K562 (cell line): ENCODE measurements around the gene DNAJB13. TPM values are rescaled to one million over a fixed set of nuclear protein-coding genes. Genes with fewer than 3 reads are reported as not detected.

Source experiments
- ATAC-seq: fragments of 200-7000 bp; cut with Tn5 transposase; 3 replicates; pipeline ENCODE4 v1.9.1; 2020; ENCODE audit warnings: moderate library complexity
- BruUV-seq: library from RNA; stranded (reverse); fragments of 400-500 nt; replicated peaks from 2 replicates; lab custom pipeline; 2021; lab: Mats Ljungman, UMichigan
- CTCF ChIA-PET: fragments of 300-600 bp; formaldehyde crosslinking; extraction: SDS; loops from one replicate; lab custom pipeline; 2021; ENCODE audit warnings: low intra/inter-chr PET ratio; lab: Yijun Ruan, JAX
- POLR2A ChIA-PET: fragments of 300-600, 350-650 bp; sonication (Branson Sonifier 250); formaldehyde crosslinking; extraction: SDS; loops from one replicate; lab custom pipeline; 2021; ENCODE audit warnings: antibody characterized with exemption, inconsistent platforms; lab: Yijun Ruan, JAX
- DNase-seq, 4 experiments: peaks; one replicate each; pipeline versions ENCODE4 v3.0.0 to v3.0.0-alpha.2; 2011 to 2018; ENCODE audit warnings: low spot score in 3 of 4, mixed read lengths in 3 of 4; ENCODE audit errors: extremely low read depth in 1 of 4
- FAIRE-seq: peaks from 2 replicates; lab custom pipeline; 2011; peaks lifted over from hg19 to GRCh38; lab: Jason Lieb, UNC
- H2AFZ ChIP-seq: 2 replicates; pipeline ENCODE4 v1.6.0; 2011; ENCODE audit warnings: low read depth, low read length, control low read depth, inconsistent platforms
- H3K27ac ChIP-seq: fragments of 200-600 bp; 3 replicates; pipeline ENCODE4 v1.8.0; 2011; ENCODE audit warnings: low read depth, mild to moderate bottlenecking, control low read depth, inconsistent platforms, low read length, moderate library complexity, mixed read lengths; ENCODE audit errors: extremely low read depth
- H3K27me3 ChIP-seq, 2 experiments: fragments of 300-600 bp in 1 of 2; 2 replicates in 1 of 2; 3 replicates in 1 of 2; pipeline versions ENCODE4 v1.6.0 to v1.8.0; 2011; ENCODE audit warnings: inconsistent platforms in 2 of 2, low read length in 2 of 2, mild to moderate bottlenecking in 1 of 2, mixed read lengths in 1 of 2, moderate library complexity in 1 of 2; ENCODE audit not compliant: control insufficient read depth in 2 of 2, insufficient read depth in 2 of 2
- H3K36me3 ChIP-seq: fragments of 300-600 bp; 3 replicates; pipeline ENCODE4 v1.8.0; 2011; ENCODE audit warnings: mild to moderate bottlenecking, low read length, inconsistent platforms; ENCODE audit not compliant: control insufficient read depth, insufficient read depth
- H3K4me1 ChIP-seq, 2 experiments: fragments of 200-600 bp in 1 of 2; replicated peaks in 1 of 2; 2 replicates in 1 of 2; 3 replicates in 1 of 2; pipeline versions ENCODE4 v1.5.1 to v1.8.0; 2011; ENCODE audit warnings: inconsistent platforms in 2 of 2, low read length in 2 of 2, mild to moderate bottlenecking in 1 of 2, mixed read lengths in 1 of 2, moderate library complexity in 1 of 2; ENCODE audit not compliant: control insufficient read depth in 2 of 2, insufficient read depth in 2 of 2
- H3K4me2 ChIP-seq: 2 replicates; pipeline ENCODE4 v1.6.1; 2011; ENCODE audit warnings: low read length, control low read depth, inconsistent platforms, mixed read lengths; ENCODE audit not compliant: insufficient read depth
- H3K4me3 ChIP-seq: fragments of 200-600 bp; sonication (generic), shearing (Covaris generic); 2 replicates; pipeline ENCODE4 v1.5.1; 2016; ENCODE audit warnings: control low read depth, inconsistent platforms
- H3K79me2 ChIP-seq: fragments of 200-600 bp; 3 replicates; pipeline ENCODE4 v1.8.0; 2011; ENCODE audit warnings: low read length, inconsistent platforms; ENCODE audit not compliant: control insufficient read depth, insufficient read depth
- H3K9ac ChIP-seq, 2 experiments: 2 replicates each; pipeline versions ENCODE4 v1.6.0 to v1.6.1; 2011; ENCODE audit warnings: low read depth in 2 of 2, low read length in 2 of 2, control low read depth in 1 of 2, inconsistent platforms in 1 of 2, mild to moderate bottlenecking in 1 of 2, mixed read lengths in 1 of 2; ENCODE audit not compliant: insufficient read depth in 1 of 2
- H3K9me1 ChIP-seq: one replicate; pipeline ENCODE4 v1.6.0; 2011; ENCODE audit warnings: inconsistent platforms, mild to moderate bottlenecking, low read length, moderate library complexity; ENCODE audit not compliant: control insufficient read depth, insufficient read depth
- H3K9me3 ChIP-seq: replicated peaks from 2 replicates; pipeline ENCODE4 v1.5.1; 2011; ENCODE audit warnings: low read depth, low read length, inconsistent platforms; ENCODE audit not compliant: control insufficient read depth, insufficient read depth
- H4K20me1 ChIP-seq: replicated peaks from 2 replicates; pipeline ENCODE4 v1.6.1; 2011; ENCODE audit warnings: low read length, inconsistent platforms, mixed read lengths; ENCODE audit not compliant: control insufficient read depth, insufficient read depth
- CC2D1A ChIP-seq: fragments of 450-650 bp; IDR thresholded peaks from 2 replicates; pipeline ENCODE4 v1.6.1; 2017; ENCODE audit warnings: mild to moderate bottlenecking
- DEAF1 ChIP-seq: fragments of 450-650 bp; formaldehyde crosslinking; IDR thresholded peaks from 2 replicates; pipeline ENCODE4 v1.4.0; 2020; ENCODE audit warnings: mild to moderate bottlenecking, moderate library complexity
- FUS ChIP-seq: fragments of 200-400 bp; formaldehyde crosslinking; optimal IDR thresholded peaks from 2 replicates; pipeline ENCODE3; 2017; ENCODE audit warnings: low read depth, low read length
- GABPB2 ChIP-seq: fragments of 250-450 bp; sonication (Bioruptor Pico); conservative IDR thresholded peaks from 2 replicates; pipeline ENCODE4 v1.5.1; 2021; ENCODE audit warnings: mild to moderate bottlenecking
- MAFF ChIP-seq: IDR thresholded peaks from 2 replicates; pipeline ENCODE4 v1.6.1; 2012; ENCODE audit warnings: low read length, improper control_type of control experiment
- NCOA2 ChIP-seq, 2 experiments: fragments of 450-650 bp; IDR thresholded peaks; 2 replicates each; pipeline ENCODE4 v1.6.1; 2018; ENCODE audit warnings: mild to moderate bottlenecking in 2 of 2, moderate library complexity in 1 of 2; ENCODE audit not compliant: partially characterized antibody in 2 of 2
- SNIP1 ChIP-seq: fragments of 450-650 bp; IDR thresholded peaks from 2 replicates; pipeline ENCODE4 v1.7.1; 2017; ENCODE audit warnings: low read depth, mild to moderate bottlenecking
- ZFP30 ChIP-seq: fragments of 250-450 bp; sonication (Bioruptor Pico); IDR thresholded peaks from 2 replicates; pipeline ENCODE4 v1.8.0; 2022; ENCODE audit warnings: moderate library complexity, mild to moderate bottlenecking, inconsistent platforms, borderline replicate concordance
- ZNF133 ChIP-seq: fragments of 250-450 bp; sonication (Bioruptor Pico); IDR thresholded peaks from 2 replicates; pipeline ENCODE4 v1.4.0; 2020; ENCODE audit warnings: mild to moderate bottlenecking
- WGBS: fragments of 100-300 bp; shearing (Covaris generic); methylation state at CpG from one replicate; pipeline ENCODE4 v1.1.6; 2016; ENCODE audit warnings: low coverage, mixed read lengths; ENCODE audit not compliant: insufficient coverage; ENCODE audit errors: missing lambda C conversion rate; 5-methylcytosine and 5-hydroxymethylcytosine counted together
- in situ Hi-C: fragments of 300-500 bp; cut with MboI; formaldehyde crosslinking; loops from 4 replicates; pipeline ENCODE4 v1.15.0; 2018; ENCODE audit warnings: inconsistent platforms, mixed read lengths
- intact Hi-C: fragments of 100-400 bp; cut with micrococcal nuclease; formaldehyde crosslinking; loops from 2 replicates; pipeline ENCODE4 v1.14.2; 2022
- polyA plus RNA-seq, 8 experiments: library from polyadenylated mRNA; depleted of rRNA in 4 of 8; stranded (reverse) in 5 of 8; unstranded in 3 of 8; fragments of >200 nt; fragmentation: Nextera tagmentation in 2 of 8; fragmentation: Illumina TruSeq in 1 of 8; extraction: Ambion mirVana in 2 of 8; extraction: Trizol in 1 of 8; gene quantifications; 2 replicates each; pipeline versions ENCODE4 v1.2.1 to v1.2.3, GENCODE V29; 2011 to 2014; ENCODE audit warnings: inconsistent platforms in 1 of 8, missing spikeins in 1 of 8
- total RNA-seq, 7 experiments: library from RNA; depleted of rRNA in 6 of 7; stranded (reverse); fragments of >200 nt in 6 of 7; fragmentation: Illumina TruSeq in 2 of 7; extraction: Trizol in 2 of 7; gene quantifications; 2 replicates each; pipeline versions ENCODE4 v1.2.1 to v1.2.3, GENCODE V29; 2011 to 2021; ENCODE audit warnings: low replicate concordance in 1 of 7

The DNAJB13 gene
- total and polyA plus RNA-seq, 9 of the 15 experiments (the other 6 are each of a cell fraction or from before 2014, with no cell fraction given) = 0.14 TPM; not detected in 8

DNA sequence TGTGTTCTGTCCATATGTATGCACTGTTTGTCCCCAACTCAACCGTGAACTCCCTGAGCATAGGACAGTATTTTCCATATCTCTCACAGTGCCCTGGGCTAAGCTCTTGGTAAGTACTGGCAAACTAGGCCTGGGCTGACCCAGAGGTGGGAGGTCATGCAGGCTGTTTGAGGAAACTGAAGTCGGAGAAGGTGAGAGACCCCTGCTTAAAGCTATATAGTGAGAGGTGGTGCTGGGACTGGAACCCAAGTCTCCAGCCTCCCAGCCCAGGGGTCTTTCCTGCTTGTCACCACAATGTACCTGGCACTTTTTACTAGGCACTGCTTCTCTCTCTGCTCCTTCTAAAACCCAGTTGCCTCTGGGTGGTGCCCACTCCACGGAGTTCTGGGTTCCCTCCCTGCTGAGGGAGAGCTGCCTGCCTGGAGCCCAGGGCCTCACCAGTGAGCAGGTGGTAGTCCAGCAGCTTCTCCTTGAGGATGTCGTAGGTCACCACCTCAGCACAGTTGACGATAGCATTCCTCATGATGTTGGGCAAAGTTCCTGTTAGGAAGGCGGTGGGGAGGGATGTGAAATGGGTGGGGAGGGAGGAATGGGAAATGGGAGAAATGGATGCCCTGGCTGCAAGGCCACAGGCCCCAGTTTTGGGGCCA is 53.3 kb downstream of the DNAJB13 start:
- no peak overlapping the region for H3K27ac ChIP-seq

More for the DNA sequence above, 53.3 kb downstream of the DNAJB13 start:
- FAIRE-seq = no peak
- Histone ChIP-seq H3K9ac (no peak overlapping the region; a peak in 1 of 4 replicates), H3K4me1 (peaks cover 27 to 42% of the 10 kb centered on the region in 2 experiments), H3K36me3 (no peaks in the 10 kb centered on the region), H3K4me3 (no peak overlapping the region), H3K9me1 (no peaks in the 10 kb centered on the region)
- BruUV-seq = no TSS peak
- intact Hi-C loops = no loop called here
- 69% methylated on average over 6 of the region's 6 CpGs for WGBS
- POLR2A ChIA-PET = interaction anchor here (1.4 kb wide), 1 partner anchor 21 kb away, joined by 7 read pairs; the partner anchor contains the start of gene UCP2
- no peak for TF ChIP-seq ZFP30 (CRISPR knock-in tag)
- TF ChIP-seq GABPB2 (CRISPR knock-in tag) = no peak
- TF ChIP-seq MAFF = no peak
- no peak for TF ChIP-seq DEAF1 (CRISPR knock-in tag)
- TF ChIP-seq NCOA2 (IDR thresholded peaks at IDR 0.05; ENCODE audit: partially characterized antibody in 2 of 2) = no peak
- TF ChIP-seq ZNF133 (CRISPR knock-in tag) = no peak
- no peak for TF ChIP-seq SNIP1
- no peak for TF ChIP-seq CC2D1A
- no peak for TF ChIP-seq FUS
- TF ChIP-seq, all 486 proteins: peak for 0
- H3K4me2 ChIP-seq = no peak overlapping the region
- DNase-seq = no peak
- in situ Hi-C loops = no loop called here
- no peak for ATAC-seq
- H3K9me3 ChIP-seq = no peaks in the 10 kb centered on the region
- CTCF ChIA-PET = no interaction called here
- no peaks in the 10 kb centered on the region for H3K79me2 ChIP-seq
- H3K27me3 ChIP-seq = no peaks in the 10 kb centered on the region
- H4K20me1 ChIP-seq = no peaks in the 10 kb centered on the region
- H2AFZ ChIP-seq = peak overlapping the region; percentile 12; the same call in 1 of the 2 replicates
